Stimulated activated naive CD4-positive, alpha-beta T cell treated with Interleukin-2 at 50 U/mL for 16 hours (primary cell): Measurements from ENCODE around the gene NELFCD.
"Not testable (repeated sequence)": the region's sequence is repeated elsewhere in the genome, so short reads cannot be mapped to it uniquely, and the experiment has no call there.

Experiments
- DNase-seq: peaks from one replicate; lab custom pipeline; 2025; lab: John Stamatoyannopoulos, UW

The NELFCD gene

GRCh38 chr20:58980711-58981627, at the start of gene NELFCD:
Gene NELFCD, plus strand, starts transcription at chr20:58981256. Its CDS starts 54 bp downstream, at chr20:58981310.
- peak; percentile 80 for DNase-seq

GRCh38 chr20:58932170-58932569, 48.9 kb upstream of the NELFCD start:
- DNase-seq: no peak

GRCh38 chr20:58938078-58938477, 43.0 kb upstream of the NELFCD start:
- no peak for DNase-seq

- DNase-seq: no peak
Observed at GRCh38 chr20:58938541-58938940, 42.5 kb upstream of the NELFCD start.

GRCh38 chr20:58941471-58941870, 39.6 kb upstream of the NELFCD start:
- DNase-seq: no peak

- no peak for DNase-seq
Observed at GRCh38 chr20:58942549-58942948, 38.5 kb upstream of the NELFCD start.

- no peak for DNase-seq
Observed at GRCh38 chr20:58944610-58945009, 36.4 kb upstream of the NELFCD start.

GRCh38 chr20:58945965-58946631, 35.0 kb upstream of the NELFCD start:
- DNase-seq: no peak

- DNase-seq: not testable (repeated sequence)
Observed at GRCh38 chr20:58947797-58948388, 33.2 kb upstream of the NELFCD start.

GRCh38 chr20:58950603-58951002, 30.5 kb upstream of the NELFCD start:
- no peak for DNase-seq

GRCh38 chr20:58953050-58953449, 28.0 kb upstream of the NELFCD start:
- DNase-seq: no peak

GRCh38 chr20:58956078-58956477, 25.0 kb upstream of the NELFCD start:
- DNase-seq: no peak

GRCh38 chr20:58959652-58960051, 21.4 kb upstream of the NELFCD start:
- DNase-seq: no peak

GRCh38 chr20:58963060-58963584, 17.9 kb upstream of the NELFCD start:
- no peak for DNase-seq

- not testable (repeated sequence) for DNase-seq
Observed at GRCh38 chr20:58963922-58964321, 17.1 kb upstream of the NELFCD start.

GRCh38 chr20:58965270-58966064, 15.6 kb upstream of the NELFCD start:
- DNase-seq: no peak

- no peak for DNase-seq
Observed at GRCh38 chr20:58967652-58968429, 13.2 kb upstream of the NELFCD start.

- no peak for DNase-seq
Observed at GRCh38 chr20:58969439-58969838, 11.6 kb upstream of the NELFCD start.

- DNase-seq: no peak
Observed at GRCh38 chr20:58970146-58970545, 10.9 kb upstream of the NELFCD start.

- DNase-seq: no peak
Observed at GRCh38 chr20:58971429-58971828, 9.6 kb upstream of the NELFCD start.

- no peak for DNase-seq
Observed at GRCh38 chr20:58973179-58973578, 7.9 kb upstream of the NELFCD start.
